Neural progenitor cell (in vitro differentiated cells): ENCODE results near the gene TMEM225B. TPM values are rescaled to one million over a fixed set of nuclear protein-coding genes. Genes with fewer than 3 reads are reported as not detected.

Experiments
- DNase-seq: peaks from one replicate; pipeline ENCODE4 v3.0.0-alpha.2; 2016; ENCODE audit warnings: low spot score
- H2AFZ ChIP-seq: fragments of 200-600 bp; sonication (generic); replicated peaks from 2 replicates; pipeline ENCODE4 v1.6.1; 2016; ENCODE audit warnings: antibody characterized with exemption
- H3F3A ChIP-seq: fragments of 200-600 bp; sonication (generic); 2 replicates; pipeline ENCODE4 v1.6.1; 2016; ENCODE audit warnings: antibody characterized with exemption, low read depth
- H3K27ac ChIP-seq: fragments of 200-600 bp; sonication (generic); 2 replicates; pipeline ENCODE4 v1.5.1; 2016; ENCODE audit warnings: mild to moderate bottlenecking
- H3K27me3 ChIP-seq: fragments of 200-600 bp; sonication (generic); 2 replicates; pipeline ENCODE4 v1.6.1; 2016; ENCODE audit warnings: mild to moderate bottlenecking, moderate library complexity
- H3K36me3 ChIP-seq: fragments of 200-600 bp; sonication (generic); 2 replicates; pipeline ENCODE4 v1.5.1; 2016
- H3K4me1 ChIP-seq: fragments of 200-600 bp; sonication (generic); 2 replicates; pipeline ENCODE4 v1.6.1; 2016; ENCODE audit warnings: mixed run types
- H3K4me2 ChIP-seq: fragments of 200-600 bp; sonication (generic); 2 replicates; pipeline ENCODE4 v1.6.1; 2016
- H3K4me3 ChIP-seq: fragments of 200-600 bp; sonication (generic); 2 replicates; pipeline ENCODE4 v1.5.1; 2016
- H3K79me2 ChIP-seq: fragments of 200-600 bp; sonication (generic); 2 replicates; pipeline ENCODE4 v1.6.1; 2016; ENCODE audit warnings: low read depth
- H3K9ac ChIP-seq: fragments of 200-600 bp; sonication (generic); 2 replicates; pipeline ENCODE4 v1.6.1; 2016
- H3K9me3 ChIP-seq: fragments of 200-600 bp; sonication (generic); 2 replicates; pipeline ENCODE4 v1.5.1; 2016; ENCODE audit warnings: low read depth
- H4K20me1 ChIP-seq: fragments of 200-600 bp; sonication (generic); 2 replicates; pipeline ENCODE4 v1.6.1; 2016; ENCODE audit warnings: low read depth
- H3K27ac Mint-ChIP-seq: 3 replicates; pipeline ENCODE4 v1.8.0; 2021; ENCODE audit warnings: mixed read lengths
- H3K27me3 Mint-ChIP-seq: 2 replicates; pipeline ENCODE4 v1.8.0; 2022; ENCODE audit warnings: low read depth, mild to moderate bottlenecking, inconsistent platforms, moderate library complexity, mixed read lengths; ENCODE audit not compliant: insufficient read depth
- H3K36me3 Mint-ChIP-seq: 3 replicates; pipeline ENCODE4 v1.8.0; 2021; ENCODE audit warnings: mixed read lengths
- H3K4me1 Mint-ChIP-seq: 3 replicates; pipeline ENCODE4 v1.8.0; 2021; ENCODE audit warnings: mixed read lengths
- H3K4me3 Mint-ChIP-seq: 3 replicates; pipeline ENCODE4 v1.8.0; 2021; ENCODE audit warnings: mild to moderate bottlenecking, moderate library complexity, mixed read lengths
- H3K9me3 Mint-ChIP-seq: 3 replicates; pipeline ENCODE4 v1.8.0; 2020; ENCODE audit warnings: mixed read lengths
- EZH2 ChIP-seq: fragments of 200-600 bp; sonication (generic); IDR thresholded peaks from 2 replicates; pipeline ENCODE4 v1.6.1; 2017; ENCODE audit warnings: antibody characterized with exemption, mild to moderate bottlenecking, moderate library complexity
- EZH2phosphoT487 ChIP-seq: fragments of 200-600 bp; sonication (generic); IDR thresholded peaks from 2 replicates; pipeline ENCODE4 v1.6.1; 2017; ENCODE audit warnings: antibody characterized with exemption
- total RNA-seq: library from RNA; depleted of rRNA; stranded (reverse); fragments of >200 nt; gene quantifications from 2 replicates; pipeline ENCODE4 v1.2.3, GENCODE V29; 2015; ENCODE audit warnings: low replicate concordance
- TF ChIP-seq, protein P1 (sequence below): fragments of 200-600 bp; sonication (generic); IDR thresholded peaks from 2 replicates; pipeline ENCODE4 v1.5.1; 2017; ENCODE audit warnings: antibody characterized with exemption, mild to moderate bottlenecking

TMEM225B gene
- total RNA-seq, 1 donor from 2014 or later, result not detected

DNA sequence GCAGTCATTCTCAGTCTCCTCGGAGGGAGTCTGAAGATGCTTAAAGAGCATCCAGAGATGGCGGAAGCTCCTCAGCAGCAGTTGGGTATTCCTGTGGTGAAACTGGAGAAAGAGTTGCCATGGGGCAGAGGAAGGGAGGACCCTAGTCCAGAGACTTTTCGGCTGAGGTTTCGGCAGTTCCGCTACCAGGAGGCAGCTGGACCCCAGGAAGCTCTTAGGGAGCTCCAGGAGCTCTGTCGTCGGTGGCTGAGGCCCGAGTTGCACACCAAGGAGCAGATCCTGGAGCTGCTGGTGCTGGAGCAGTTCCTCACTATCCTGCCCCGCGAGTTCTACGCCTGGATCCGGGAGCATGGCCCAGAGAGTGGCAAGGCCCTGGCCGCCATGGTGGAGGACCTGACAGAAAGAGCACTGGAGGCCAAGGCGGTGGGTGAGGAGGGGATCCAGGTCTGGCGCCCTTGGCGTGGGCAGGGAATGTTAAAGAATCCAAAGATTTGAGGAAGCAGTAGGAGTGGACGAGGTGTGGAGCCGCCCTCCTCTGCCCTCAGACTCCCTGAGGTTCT, 21.6 kb downstream of the TMEM225B start:
- Mint-ChIP-seq H3K27ac (peak overlapping the region; percentile 50), H3K36me3 (peaks cover 22% of the 10 kb centered on the region), H3K27me3 (peaks cover 7% of the 10 kb centered on the region), H3K4me1 (peaks cover 15% of the 10 kb centered on the region), H3K4me3 (no peak overlapping the region), H3K9me3 (no peaks in the 10 kb centered on the region)
- Histone ChIP-seq H3K79me2 (peaks cover 16% of the 10 kb centered on the region), H3K9ac (no peak overlapping the region), H3K4me1 (peaks cover 6% of the 10 kb centered on the region), H2AFZ (no peak overlapping the region), H3F3A (no peaks in the 10 kb centered on the region), H3K4me2 (no peak overlapping the region), H3K27me3 (no peaks in the 10 kb centered on the region), H3K9me3 (no peaks in the 10 kb centered on the region), H3K27ac (no peak overlapping the region), H3K4me3 (no peak overlapping the region), H3K36me3 (no peaks in the 10 kb centered on the region), H4K20me1 (no peaks in the 10 kb centered on the region)
- TF ChIP-seq, protein P1, sequence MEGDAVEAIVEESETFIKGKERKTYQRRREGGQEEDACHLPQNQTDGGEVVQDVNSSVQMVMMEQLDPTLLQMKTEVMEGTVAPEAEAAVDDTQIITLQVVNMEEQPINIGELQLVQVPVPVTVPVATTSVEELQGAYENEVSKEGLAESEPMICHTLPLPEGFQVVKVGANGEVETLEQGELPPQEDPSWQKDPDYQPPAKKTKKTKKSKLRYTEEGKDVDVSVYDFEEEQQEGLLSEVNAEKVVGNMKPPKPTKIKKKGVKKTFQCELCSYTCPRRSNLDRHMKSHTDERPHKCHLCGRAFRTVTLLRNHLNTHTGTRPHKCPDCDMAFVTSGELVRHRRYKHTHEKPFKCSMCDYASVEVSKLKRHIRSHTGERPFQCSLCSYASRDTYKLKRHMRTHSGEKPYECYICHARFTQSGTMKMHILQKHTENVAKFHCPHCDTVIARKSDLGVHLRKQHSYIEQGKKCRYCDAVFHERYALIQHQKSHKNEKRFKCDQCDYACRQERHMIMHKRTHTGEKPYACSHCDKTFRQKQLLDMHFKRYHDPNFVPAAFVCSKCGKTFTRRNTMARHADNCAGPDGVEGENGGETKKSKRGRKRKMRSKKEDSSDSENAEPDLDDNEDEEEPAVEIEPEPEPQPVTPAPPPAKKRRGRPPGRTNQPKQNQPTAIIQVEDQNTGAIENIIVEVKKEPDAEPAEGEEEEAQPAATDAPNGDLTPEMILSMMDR, result no peak
- TF ChIP-seq EZH2, result no peak
- no peak for TF ChIP-seq EZH2phosphoT487
- no peak for DNase-seq

DNA sequence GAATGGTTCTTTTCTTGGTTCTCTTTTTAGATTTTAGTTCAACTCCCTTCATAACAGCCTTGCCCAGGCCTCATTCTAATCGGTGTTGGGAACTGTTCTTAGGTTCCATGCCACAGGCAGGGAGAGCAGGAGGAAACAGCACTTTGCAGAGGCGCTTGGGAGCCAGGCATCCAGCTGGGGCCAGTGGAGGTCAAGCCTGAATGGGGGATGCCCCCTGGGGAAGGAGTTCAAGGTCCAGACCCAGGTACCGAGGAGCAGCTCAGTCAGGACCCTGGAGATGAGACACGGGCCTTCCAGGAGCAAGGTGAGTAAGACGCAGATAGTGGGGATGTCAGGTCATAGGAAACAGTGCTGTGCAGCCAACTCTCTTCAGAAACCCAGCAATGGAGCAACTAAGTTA, 23.2 kb downstream of the TMEM225B start:
- H3K27me3 ChIP-seq, result no peaks in the 10 kb centered on the region
- TF ChIP-seq EZH2, result no peak
- no peak overlapping the region for H3K27ac ChIP-seq
- H3F3A ChIP-seq, result no peaks in the 10 kb centered on the region
- H3K27me3 Mint-ChIP-seq, result peaks cover 7% of the 10 kb centered on the region
- H3K9me3 ChIP-seq, result no peaks in the 10 kb centered on the region
- H4K20me1 ChIP-seq, result peaks cover 5% of the 10 kb centered on the region
- peaks cover 16% of the 10 kb centered on the region for H3K79me2 ChIP-seq
- H3K36me3 Mint-ChIP-seq, result peaks cover 32% of the 10 kb centered on the region
- no peak overlapping the region for H2AFZ ChIP-seq
- H3K4me3 Mint-ChIP-seq, result no peak overlapping the region
- H3K4me2 ChIP-seq, result no peak overlapping the region
- peaks cover 15% of the 10 kb centered on the region for H3K4me1 Mint-ChIP-seq
- DNase-seq, result no peak
- peaks cover under 1% of the 10 kb centered on the region for H3K36me3 ChIP-seq
- no peak overlapping the region for H3K4me3 ChIP-seq
- no peak overlapping the region for H3K27ac Mint-ChIP-seq
- no peaks in the 10 kb centered on the region for H3K9me3 Mint-ChIP-seq
- peaks cover 6% of the 10 kb centered on the region for H3K4me1 ChIP-seq
- H3K9ac ChIP-seq, result no peak overlapping the region

DNA sequence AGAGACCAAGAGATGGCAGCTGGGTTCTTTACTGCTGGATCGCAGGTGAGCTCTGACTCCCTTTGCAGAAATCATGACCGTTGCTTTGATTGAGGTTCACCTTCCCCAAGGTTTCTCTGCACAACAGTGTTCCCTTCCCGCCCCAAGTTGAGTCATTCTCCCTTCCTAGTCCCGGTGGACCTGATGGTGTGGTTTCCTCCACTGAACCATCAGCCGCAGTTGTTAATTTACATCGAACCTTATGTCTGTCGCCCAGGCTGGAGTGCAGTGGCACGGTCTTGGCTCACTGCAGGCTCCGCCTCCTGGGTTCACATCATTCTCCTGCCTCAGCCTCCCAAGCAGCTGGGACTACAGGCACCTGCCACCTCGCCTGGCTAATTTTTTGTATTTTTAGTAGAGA, 24.5 kb downstream of the TMEM225B start:
- no peaks in the 10 kb centered on the region for H3K9me3 Mint-ChIP-seq
- peaks cover 12% of the 10 kb centered on the region for H3K36me3 ChIP-seq
- peaks cover 40% of the 10 kb centered on the region for H3K36me3 Mint-ChIP-seq
- H3K27ac ChIP-seq, result no peak overlapping the region
- peaks cover 5% of the 10 kb centered on the region for H4K20me1 ChIP-seq
- no peak overlapping the region for H3K4me2 ChIP-seq
- H3K4me3 Mint-ChIP-seq, result no peak overlapping the region
- no peak overlapping the region for H2AFZ ChIP-seq
- H3K4me1 ChIP-seq, result peaks cover 3% of the 10 kb centered on the region
- no peaks in the 10 kb centered on the region for H3F3A ChIP-seq
- no peak overlapping the region for H3K9ac ChIP-seq
- TF ChIP-seq, protein P1, result no peak
- TF ChIP-seq EZH2phosphoT487 (no peak), EZH2 (no peak)
- peaks cover 7% of the 10 kb centered on the region for H3K27me3 Mint-ChIP-seq
- H3K9me3 ChIP-seq, result no peaks in the 10 kb centered on the region
- H3K4me3 ChIP-seq, result no peak overlapping the region
- H3K79me2 ChIP-seq, result peaks cover 11% of the 10 kb centered on the region
- no peak overlapping the region for H3K27ac Mint-ChIP-seq
- H3K27me3 ChIP-seq, result no peaks in the 10 kb centered on the region
- peaks cover 10% of the 10 kb centered on the region for H3K4me1 Mint-ChIP-seq
- DNase-seq, result no peak

GRCh38 chr7:99623091-99623693, 25.1 kb downstream of the TMEM225B start:
- Histone ChIP-seq H2AFZ (no peak overlapping the region), H3K27ac (no peak overlapping the region), H3K9me3 (no peaks in the 10 kb centered on the region), H3K36me3 (peaks cover 12% of the 10 kb centered on the region), H4K20me1 (peaks cover 9% of the 10 kb centered on the region), H3K27me3 (no peaks in the 10 kb centered on the region), H3K4me2 (no peak overlapping the region), H3K4me3 (no peak overlapping the region), H3K9ac (no peak overlapping the region), H3F3A (no peaks in the 10 kb centered on the region), H3K79me2 (peaks cover 5% of the 10 kb centered on the region), H3K4me1 (no peaks in the 10 kb centered on the region)
- Mint-ChIP-seq H3K9me3 (no peaks in the 10 kb centered on the region), H3K36me3 (peaks cover 40% of the 10 kb centered on the region), H3K4me3 (no peak overlapping the region), H3K27ac (no peak overlapping the region), H3K27me3 (peaks cover 7% of the 10 kb centered on the region), H3K4me1 (peaks cover 4% of the 10 kb centered on the region)
- TF ChIP-seq, protein P1, result no peak
- no peak for DNase-seq
